IMR-90 (cell line): ENCODE data around the gene CMIP. TPM values are rescaled to one million over a fixed set of nuclear protein-coding genes. Genes with fewer than 3 reads are reported as not detected.

Experiments
- ATAC-seq: fragments of 200-7000 bp; cut with Tn5 transposase; 2 replicates; pipeline ENCODE4 v1.9.1; 2020; ENCODE audit warnings: low read depth, mild to moderate bottlenecking, moderate library complexity
- BruUV-seq: library from RNA; stranded (reverse); fragments of 400-500 nt; replicated peaks from 2 replicates; lab custom pipeline; 2021; lab: Mats Ljungman, UMichigan
- CTCF ChIA-PET: fragments of 300-600 bp; formaldehyde crosslinking; extraction: SDS; loops from one replicate; lab custom pipeline; 2021; ENCODE audit warnings: antibody characterized with exemption; lab: Yijun Ruan, JAX
- POLR2A ChIA-PET: fragments of 300-600 bp; sonication (Branson Sonifier 250); formaldehyde crosslinking; loops from one replicate; lab custom pipeline; 2022; ENCODE audit warnings: antibody characterized with exemption; ENCODE audit not compliant: unreplicated experiment; lab: Charles Lee
- DNase-seq: peaks from one replicate; pipeline ENCODE4 v3.0.0; 2013
- H2AFZ ChIP-seq: replicated peaks from 2 replicates; pipeline ENCODE3; 2013; ENCODE audit warnings: low read length, mild to moderate bottlenecking; ENCODE audit not compliant: poor library complexity
- H2AK5ac ChIP-seq: 2 replicates; pipeline ENCODE4 v1.6.1; 2013; ENCODE audit warnings: low read depth, low read length, inconsistent platforms
- H2AK9ac ChIP-seq: replicated peaks from 2 replicates; pipeline ENCODE3; 2013; ENCODE audit warnings: mild to moderate bottlenecking, low read depth, low read length, moderate library complexity; ENCODE audit not compliant: poor library complexity
- H2BK120ac ChIP-seq: 2 replicates; pipeline ENCODE4 v1.6.1; 2013; ENCODE audit warnings: low read depth, low read length, inconsistent platforms
- H2BK15ac ChIP-seq: 3 replicates; pipeline ENCODE4 v1.6.1; 2013; ENCODE audit warnings: low read depth, low read length, inconsistent platforms
- H2BK20ac ChIP-seq: 2 replicates; pipeline ENCODE4 v1.6.1; 2013; ENCODE audit warnings: low read depth, mild to moderate bottlenecking, inconsistent platforms, low read length, moderate library complexity
- H2BK5ac ChIP-seq: 2 replicates; pipeline ENCODE4 v1.6.1; 2013; ENCODE audit warnings: mild to moderate bottlenecking, low read depth, low read length, inconsistent platforms; ENCODE audit not compliant: poor library complexity, severe bottlenecking
- H3K14ac ChIP-seq: replicated peaks from 2 replicates; pipeline ENCODE4 v1.6.1; 2013; ENCODE audit warnings: low read depth, low read length, inconsistent platforms
- H3K18ac ChIP-seq: 2 replicates; pipeline ENCODE4 v1.6.1; 2013; ENCODE audit warnings: low read depth, low read length, control low read depth
- H3K23ac ChIP-seq: 2 replicates; pipeline ENCODE4 v1.6.1; 2013; ENCODE audit warnings: low read depth, low read length, inconsistent platforms
- H3K27ac ChIP-seq: 2 replicates; pipeline ENCODE4 v1.5.1; 2013; ENCODE audit warnings: mild to moderate bottlenecking, control low read depth, low read length; ENCODE audit not compliant: insufficient read depth
- H3K27me3 ChIP-seq: 2 replicates; pipeline ENCODE4 v1.6.1; 2013; ENCODE audit warnings: low read length; ENCODE audit not compliant: control insufficient read depth, insufficient read depth
- H3K36me3 ChIP-seq: 2 replicates; pipeline ENCODE4 v1.6.1; 2013; ENCODE audit warnings: low read length, mixed read lengths; ENCODE audit not compliant: control insufficient read depth, insufficient read depth
- H3K4ac ChIP-seq: 2 replicates; pipeline ENCODE4 v1.6.1; 2013; ENCODE audit warnings: low read depth, low read length, inconsistent platforms
- H3K4me1 ChIP-seq: 2 replicates; pipeline ENCODE4 v1.6.1; 2013; ENCODE audit warnings: low read length, mixed read lengths; ENCODE audit not compliant: control insufficient read depth, insufficient read depth
- H3K4me2 ChIP-seq: 2 replicates; pipeline ENCODE4 v1.6.1; 2013; ENCODE audit warnings: low read depth, mild to moderate bottlenecking, control low read depth, low read length, moderate library complexity
- H3K4me3 ChIP-seq: 2 replicates; pipeline ENCODE4 v1.5.1; 2013; ENCODE audit warnings: low read depth, mild to moderate bottlenecking, control low read depth, low read length, moderate library complexity; ENCODE audit not compliant: insufficient read depth
- H3K56ac ChIP-seq: 2 replicates; pipeline ENCODE4 v1.6.1; 2013; ENCODE audit warnings: low read length, inconsistent platforms; ENCODE audit not compliant: insufficient read depth; ENCODE audit errors: extremely low read depth
- H3K79me1 ChIP-seq, 2 experiments: 2 replicates each; pipeline ENCODE4 v1.6.1; 2013; ENCODE audit warnings: low read length in 2 of 2, inconsistent platforms in 1 of 2, low read depth in 1 of 2
- H3K9ac ChIP-seq: 2 replicates; pipeline ENCODE4 v1.6.1; 2013; ENCODE audit warnings: low read depth, low read length, control low read depth
- H3K9me1 ChIP-seq: 2 replicates; pipeline ENCODE4 v1.6.1; 2013; ENCODE audit warnings: low read length, inconsistent platforms; ENCODE audit not compliant: insufficient read depth
- H3K9me3 ChIP-seq: 2 replicates; pipeline ENCODE4 v1.6.1; 2013; ENCODE audit warnings: low read length; ENCODE audit not compliant: control insufficient read depth, insufficient read depth
- H4K20me1 ChIP-seq: 2 replicates; pipeline ENCODE4 v1.6.1; 2013; ENCODE audit warnings: low read length, inconsistent platforms; ENCODE audit not compliant: insufficient read depth
- H4K5ac ChIP-seq: 2 replicates; pipeline ENCODE4 v1.6.1; 2013; ENCODE audit warnings: mild to moderate bottlenecking, low read depth, low read length, control low read depth
- H4K8ac ChIP-seq, 2 experiments: 2 replicates each; pipeline ENCODE4 v1.6.1; 2013; ENCODE audit warnings: low read depth in 2 of 2, low read length in 2 of 2, control low read depth in 1 of 2, inconsistent platforms in 1 of 2
- H4K91ac ChIP-seq: 2 replicates; pipeline ENCODE4 v1.6.1; 2013; ENCODE audit warnings: low read depth, low read length, inconsistent platforms; ENCODE audit not compliant: insufficient read depth
- BHLHE40 ChIP-seq: fragments of 150-350 bp; IDR thresholded peaks from 2 replicates; pipeline ENCODE4 v1.6.1; 2016; ENCODE audit warnings: mild to moderate bottlenecking, low read depth, low read length
- CEBPB ChIP-seq: IDR thresholded peaks from 2 replicates; pipeline ENCODE4 v1.6.1; 2012; ENCODE audit warnings: low read depth, low read length, improper control_type of control experiment
- FOS ChIP-seq: fragments of 150-350 bp; IDR thresholded peaks from 2 replicates; pipeline ENCODE4 v1.6.1; 2016; ENCODE audit warnings: low read depth, low read length
- RCOR1 ChIP-seq: IDR thresholded peaks from 2 replicates; pipeline ENCODE4 v1.6.1; 2012; ENCODE audit warnings: mild to moderate bottlenecking, low read length, improper control_type of control experiment; ENCODE audit not compliant: insufficient replicate concordance
- RFX5 ChIP-seq: IDR thresholded peaks from 2 replicates; pipeline ENCODE4 v1.8.0; 2012; ENCODE audit warnings: low read depth, mild to moderate bottlenecking, low read length, moderate library complexity
- WGBS, 2 experiments: methylation state at CpG; one replicate each; pipeline versions ENCODE4 v1.1.5 to v1.1.7; 2013; ENCODE audit warnings: missing lambda C conversion rate in 2 of 2; ENCODE audit not compliant: insufficient read length in 1 of 2; ENCODE audit errors: extremely low coverage in 2 of 2; 5-methylcytosine and 5-hydroxymethylcytosine counted together
- dilution Hi-C: fragments of 300-500 bp; cut with HindIII; formaldehyde crosslinking; loops from one replicate; pipeline ENCODE4 v1.14.3; 2018; ENCODE audit warnings: low sequenced_read_pairs; ENCODE audit not compliant: unreplicated experiment
- in situ Hi-C: fragments of 300-500 bp; cut with MboI; formaldehyde crosslinking; loops from 3 replicates; pipeline ENCODE4 v1.14.3; 2019; ENCODE audit warnings: low sequenced_read_pairs, inconsistent platforms, mixed read lengths
- intact Hi-C: fragments of 100-400 bp; cut with micrococcal nuclease; formaldehyde crosslinking; loops from 2 replicates; pipeline ENCODE4 v1.10.0; 2022
- polyA plus RNA-seq, 3 experiments: library from polyadenylated mRNA; depleted of rRNA; stranded (reverse); fragments of >200 nt; gene quantifications; 2 replicates each; pipeline ENCODE4 v1.2.3, GENCODE V29; 2012; ENCODE audit warnings: low replicate concordance in 1 of 3
- total RNA-seq: library from RNA; depleted of rRNA; stranded (reverse); fragments of >200 nt; gene quantifications from 2 replicates; pipeline ENCODE4 v1.2.3, GENCODE V29; 2012
- TF ChIP-seq, protein P1 (sequence below): fragments of 150-350 bp; IDR thresholded peaks from 2 replicates; pipeline ENCODE4 v1.6.1; 2017; ENCODE audit warnings: mild to moderate bottlenecking, antibody characterized with exemption, low read length, low read depth

Gene CMIP
- total and polyA plus RNA-seq, 2 of the 4 experiments (the other 2 are of a cell fraction): 3.2 to 11.6 TPM

- TF ChIP-seq FOS (no peak), RCOR1 (no peak), CEBPB (no peak), RFX5 (no peak), BHLHE40 (no peak)
- TF ChIP-seq, protein P1, sequence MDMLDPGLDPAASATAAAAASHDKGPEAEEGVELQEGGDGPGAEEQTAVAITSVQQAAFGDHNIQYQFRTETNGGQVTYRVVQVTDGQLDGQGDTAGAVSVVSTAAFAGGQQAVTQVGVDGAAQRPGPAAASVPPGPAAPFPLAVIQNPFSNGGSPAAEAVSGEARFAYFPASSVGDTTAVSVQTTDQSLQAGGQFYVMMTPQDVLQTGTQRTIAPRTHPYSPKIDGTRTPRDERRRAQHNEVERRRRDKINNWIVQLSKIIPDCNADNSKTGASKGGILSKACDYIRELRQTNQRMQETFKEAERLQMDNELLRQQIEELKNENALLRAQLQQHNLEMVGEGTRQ: no peak
- H2BK15ac ChIP-seq: no peak overlapping the region
- no peak overlapping the region for H4K5ac ChIP-seq
- no peaks in the 10 kb centered on the region for H3K27me3 ChIP-seq
- H2BK120ac ChIP-seq: no peak overlapping the region
- H3K18ac ChIP-seq: no peak overlapping the region
- in situ Hi-C loops (no loop called here), dilution Hi-C loops (no loop called here), intact Hi-C loops (no loop called here)
- no peak overlapping the region for H3K9ac ChIP-seq
- H4K8ac ChIP-seq: no peak overlapping the region
- H3K9me3 ChIP-seq: no peaks in the 10 kb centered on the region
- CTCF ChIA-PET: no interaction called here
- no peak overlapping the region for H2BK20ac ChIP-seq
- no peak overlapping the region for H4K91ac ChIP-seq
- BruUV-seq: no TSS peak
- no peak overlapping the region for H2BK5ac ChIP-seq
- H2AK5ac ChIP-seq: peak overlapping the region; percentile 81
- H3K79me1 ChIP-seq: peaks cover 31 to 89% of the 10 kb centered on the region in 2 experiments
- POLR2A ChIA-PET: no interaction called here
- H3K56ac ChIP-seq: no peak overlapping the region
- H3K4me1 ChIP-seq: peaks cover 23% of the 10 kb centered on the region
- no peak overlapping the region for H3K4ac ChIP-seq
- WGBS, 2 experiments: no CpG with 5 or more reads among the region's 4 CpGs
- H3K36me3 ChIP-seq: peaks cover 3% of the 10 kb centered on the region; the same call in 1 of the 2 replicates
- no peak overlapping the region for H3K14ac ChIP-seq
- H3K23ac ChIP-seq: no peak overlapping the region
- no peak overlapping the region for H2AFZ ChIP-seq
- H3K4me2 ChIP-seq: no peak overlapping the region
- no peak overlapping the region for H3K4me3 ChIP-seq
- no peak for DNase-seq
- H3K9me1 ChIP-seq: peaks cover 26% of the 10 kb centered on the region
- ATAC-seq: no peak
- no peak overlapping the region for H3K27ac ChIP-seq
- H2AK9ac ChIP-seq: no peak overlapping the region
- peaks cover 63% of the 10 kb centered on the region for H4K20me1 ChIP-seq
Measured at GRCh38 chr16:81494888-81495287, 50.3 kb downstream of the CMIP start.
